Heart right ventricle (tissue), 16 donors: ENCODE data around the gene CSNK1D. TPM values are rescaled to one million over a fixed set of nuclear protein-coding genes. Genes with fewer than 3 reads are reported as not detected.
A peak's percentile ranks its signal among the peaks of the same experiment; 100 is the strongest.

ENCODE experiments used
- ATAC-seq, 8 donors: fragments of 200-7000 bp; cut with Tn5 transposase; one replicate each; pipeline ENCODE4 v1.9.1; 2020; ENCODE audit warnings: mild to moderate bottlenecking in 8 of 8, moderate library complexity in 8 of 8, moderate number of reproducible peaks in 1 of 8
- DNase-seq, 2 donors: peaks; one replicate each; pipeline ENCODE4 v3.0.0-alpha.2; 2020
- H3K27ac ChIP-seq, 10 donors: fragments of 200-600 bp; sonication (generic) in 2 of 10; one replicate each; pipeline versions ENCODE4 v1.5.0 to v1.8.0; 2020 to 2022; ENCODE audit warnings: mild to moderate bottlenecking in 3 of 10
- H3K27me3 ChIP-seq, 7 donors: fragments of 200-600 bp; one replicate each; pipeline ENCODE4 v1.8.0; 2021 to 2022; ENCODE audit warnings: mild to moderate bottlenecking in 2 of 7
- H3K36me3 ChIP-seq, 9 donors: fragments of 200-600 bp; sonication (generic) in 1 of 9; one replicate each; pipeline versions ENCODE4 v1.5.0 to v1.8.0; 2020 to 2022; ENCODE audit warnings: mild to moderate bottlenecking in 2 of 9
- H3K4me1 ChIP-seq, 9 donors: fragments of 200-600 bp; sonication (generic) in 1 of 9; one replicate each; pipeline versions ENCODE4 v1.5.0 to v1.8.0; 2020 to 2022; ENCODE audit warnings: mild to moderate bottlenecking in 4 of 9
- H3K4me3 ChIP-seq, 10 donors: fragments of 200-600 bp; sonication (generic) in 2 of 10; one replicate each; pipeline versions ENCODE4 v1.5.0 to v1.8.0; 2020 to 2022; ENCODE audit warnings: mild to moderate bottlenecking in 7 of 10, moderate library complexity in 2 of 10
- H3K9me3 ChIP-seq, 11 donors: fragments of 200-600 bp in 10 of 11; sonication (generic) in 2 of 11; one replicate each; pipeline versions ENCODE4 v1.5.0 to v1.8.0; 2013 to 2022; ENCODE audit warnings: mild to moderate bottlenecking in 2 of 11, control low read depth in 1 of 11, moderate library complexity in 1 of 11
- WGBS, 2 donors: extraction: QIAGEN DNeasy Blood & Tissue Kit; methylation state at CpG; one replicate each; pipeline ENCODE4 v1.1.7; 2013; ENCODE audit warnings: inconsistent platforms in 1 of 2; 5-methylcytosine and 5-hydroxymethylcytosine counted together
- intact Hi-C, 10 donors: fragments of 100-400 bp; cut with DNase I; formaldehyde crosslinking; loops; one replicate each; pipeline versions ENCODE4 v1.11.1 to v1.14.2; 2022
- long read RNA-seq, 3 donors: library from polyadenylated mRNA; unstranded; transcript quantifications; one replicate each; pipeline ENCODE4 v2.0.0, GENCODE V29; 2020 to 2021
- polyA plus RNA-seq, 2 donors: library from polyadenylated mRNA; stranded (reverse); fragments of 200-250 nt; gene quantifications; one replicate each; pipeline ENCODE4 v1.2.3, GENCODE V29; 2013
- total RNA-seq, 10 donors: library from RNA; stranded (reverse); fragmentation: NEBNext Ultra II Directional in 3 of 10; extraction: Animal tissue kit (Norgen Biotek cat#: 25700) in 3 of 10; gene quantifications; one replicate each; pipeline versions ENCODE4 v1.2.1 to v1.2.4, GENCODE V29; 2021 to 2023
- TF ChIP-seq, protein P1 (sequence below), 9 donors: fragments of 200-600 bp; sonication (generic) in 2 of 9; IDR thresholded peaks; one replicate each; pipeline versions ENCODE4 v1.5.0 to v1.8.0; 2021 to 2022; ENCODE audit warnings: antibody characterized with exemption in 9 of 9, mild to moderate bottlenecking in 5 of 9, moderate library complexity in 1 of 9
- donor health status: Arrhythmogenic right ventricular cardiomyopathy.
- donor health status: ischemic (EF 13 %, LVEDD 7.1; RV severe dilation, severe dysfunction).
- donor health status: healthy with polysubstance abuse.
- donor health status: DM: no; HTN: yes; CAD: no.
- donor health status: DM: no; HTN: no; CAD: no.
- donor health status: ischemic (EF 25% LVEDD 6.9; RV normal size, moderate dysfunction).
- donor health status: ischemic (EF 25% LVEDD 5.7; RV mildly dilated, moderate dysfunction).
- donor health status: healthy.
- donor health status: DM: yes; HTN: yes; CAD: no.
- donor health status: Ischemic cardiomyopathy.
- donor health status: ischemic (EF 35%, LVEDD 5.7; RV mildly dilated, moderate dysfunction).
- donor health status: nonischemic (EF 11% LVEDD 7.7; RV severe dilation, severe dysfunction).
- donor health status: DM: yes; HTN: yes; CAD: no.
- donor health status: PGD.
- donor health status: ischemic (EF 29% LVEDD 5.4; RV normal size, mild dysfunction).
- donor health status: nonischemic (EF 23%, LVEDD 6.1; RV moderate dilation, normal function).

Gene CSNK1D
- total RNA-seq (10 to 100 TPM; 56.8 to 72.7 (median 67.8) TPM), polyA plus RNA-seq (10 to 100 TPM; 54.4 to 58.1 TPM)
- long read RNA-seq, donor 1, transcript CSNK1D-202 (9 exons, 3,712 nt) = minor isoform, 6 of 43 reads
- long read RNA-seq, donor 1, transcript CSNK1D-203 (10 exons, 2,047 nt) = major isoform, 7 of 43 reads
- long read RNA-seq, donor 1, partial matches to known transcripts = 9 of 43 reads
- long read RNA-seq, donor 1, other reads (novel, unspliced or antisense) = 14 of 43 reads
- long read RNA-seq, donor 2, transcript CSNK1D-202 (9 exons, 3,712 nt) = minor isoform, 8 of 52 reads
- long read RNA-seq, donor 2, transcript CSNK1D-203 (10 exons, 2,047 nt) = major isoform, 12 of 52 reads
- long read RNA-seq, donor 2, partial matches to known transcripts = 8 of 52 reads
- long read RNA-seq, donor 2, other reads (novel, unspliced or antisense) = 20 of 52 reads
- long read RNA-seq, donor 3, transcript CSNK1D-203 (10 exons, 2,047 nt) = major isoform, 7 of 48 reads
- long read RNA-seq, donor 3, transcript CSNK1D-202 (9 exons, 3,712 nt) = minor isoform, 6 of 48 reads
- long read RNA-seq, donor 3, partial matches to known transcripts = 10 of 48 reads
- long read RNA-seq, donor 3, other reads (novel, unspliced or antisense) = 19 of 48 reads

DNA sequence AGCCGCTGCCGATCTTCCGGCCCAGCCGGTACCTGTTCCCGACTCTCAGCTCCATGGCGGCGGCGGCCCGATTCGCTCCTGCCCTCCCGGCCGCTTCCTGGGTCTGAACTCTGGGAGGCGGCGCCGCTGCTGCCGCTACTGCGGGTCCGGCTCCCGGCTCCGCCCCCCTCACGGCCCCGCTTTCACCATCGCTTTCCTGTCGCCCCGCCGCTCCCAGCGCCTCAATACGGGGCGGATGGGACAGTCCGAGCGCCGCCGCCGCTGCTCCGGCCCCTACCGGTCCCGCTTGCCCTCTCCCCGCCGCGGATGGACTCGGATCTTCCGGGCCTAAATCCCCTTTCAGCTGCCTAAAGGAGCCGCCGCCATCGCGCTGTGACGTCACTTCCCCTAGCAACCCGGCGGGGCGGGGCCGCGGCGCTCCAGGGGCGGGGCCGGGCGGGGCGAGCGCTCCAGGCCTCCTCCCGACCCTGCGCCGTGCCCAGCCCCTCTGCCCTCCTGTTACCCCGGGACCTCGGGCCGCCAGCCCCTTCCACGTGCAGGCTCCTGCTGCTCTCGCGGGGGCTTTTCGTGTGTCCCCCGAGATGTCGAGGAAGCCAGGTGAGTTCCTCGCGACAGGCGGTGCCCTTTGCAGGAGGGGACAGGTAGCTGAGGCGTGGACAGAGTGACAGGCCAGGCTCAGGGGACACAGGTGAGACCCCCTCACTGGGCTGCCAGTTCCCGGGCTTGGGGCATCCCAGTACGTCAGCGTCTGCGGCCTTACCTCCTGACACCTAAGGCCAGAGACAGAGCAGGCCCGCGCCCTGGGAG, at the start of gene CSNK1D:
Gene CSNK1D (minus strand): TSS at position 374 of the 807 bp plus-strand sequence. CDS start 319 bp downstream, at position 55.
- TF ChIP-seq, protein P1, sequence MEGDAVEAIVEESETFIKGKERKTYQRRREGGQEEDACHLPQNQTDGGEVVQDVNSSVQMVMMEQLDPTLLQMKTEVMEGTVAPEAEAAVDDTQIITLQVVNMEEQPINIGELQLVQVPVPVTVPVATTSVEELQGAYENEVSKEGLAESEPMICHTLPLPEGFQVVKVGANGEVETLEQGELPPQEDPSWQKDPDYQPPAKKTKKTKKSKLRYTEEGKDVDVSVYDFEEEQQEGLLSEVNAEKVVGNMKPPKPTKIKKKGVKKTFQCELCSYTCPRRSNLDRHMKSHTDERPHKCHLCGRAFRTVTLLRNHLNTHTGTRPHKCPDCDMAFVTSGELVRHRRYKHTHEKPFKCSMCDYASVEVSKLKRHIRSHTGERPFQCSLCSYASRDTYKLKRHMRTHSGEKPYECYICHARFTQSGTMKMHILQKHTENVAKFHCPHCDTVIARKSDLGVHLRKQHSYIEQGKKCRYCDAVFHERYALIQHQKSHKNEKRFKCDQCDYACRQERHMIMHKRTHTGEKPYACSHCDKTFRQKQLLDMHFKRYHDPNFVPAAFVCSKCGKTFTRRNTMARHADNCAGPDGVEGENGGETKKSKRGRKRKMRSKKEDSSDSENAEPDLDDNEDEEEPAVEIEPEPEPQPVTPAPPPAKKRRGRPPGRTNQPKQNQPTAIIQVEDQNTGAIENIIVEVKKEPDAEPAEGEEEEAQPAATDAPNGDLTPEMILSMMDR (IDR thresholded peaks at IDR 0.05) = no peak
- ATAC-seq = peak; percentile 93 to 96 (median 94)
- intact Hi-C loops = loop anchor here in 4 of 10 donors (1.0 to 5.0 kb wide), 5 partner anchors 15 to 36 kb away; no protein-coding TSS in a partner anchor
- H3K27me3 ChIP-seq = no peaks in the 10 kb centered on the region
- peak within 1 kb of the TSS; percentile 61 to 96 (median 88) for H3K4me3 ChIP-seq
- DNase-seq = peak; percentile 92 to 93
- H3K36me3 ChIP-seq = peaks cover 0 to 40% (median 9%) of the 10 kb centered on the region in 9 donors
- WGBS, 2 donors = 4% methylated on average over 75 to 80 of the region's 80 CpGs
- H3K27ac ChIP-seq = peak within 1 kb of the TSS; percentile 86 to 100 (median 98)
- no peaks in the 10 kb centered on the region for H3K9me3 ChIP-seq
- H3K4me1 ChIP-seq = peaks cover 14 to 52% (median 47%) of the 10 kb centered on the region in 9 donors

DNA sequence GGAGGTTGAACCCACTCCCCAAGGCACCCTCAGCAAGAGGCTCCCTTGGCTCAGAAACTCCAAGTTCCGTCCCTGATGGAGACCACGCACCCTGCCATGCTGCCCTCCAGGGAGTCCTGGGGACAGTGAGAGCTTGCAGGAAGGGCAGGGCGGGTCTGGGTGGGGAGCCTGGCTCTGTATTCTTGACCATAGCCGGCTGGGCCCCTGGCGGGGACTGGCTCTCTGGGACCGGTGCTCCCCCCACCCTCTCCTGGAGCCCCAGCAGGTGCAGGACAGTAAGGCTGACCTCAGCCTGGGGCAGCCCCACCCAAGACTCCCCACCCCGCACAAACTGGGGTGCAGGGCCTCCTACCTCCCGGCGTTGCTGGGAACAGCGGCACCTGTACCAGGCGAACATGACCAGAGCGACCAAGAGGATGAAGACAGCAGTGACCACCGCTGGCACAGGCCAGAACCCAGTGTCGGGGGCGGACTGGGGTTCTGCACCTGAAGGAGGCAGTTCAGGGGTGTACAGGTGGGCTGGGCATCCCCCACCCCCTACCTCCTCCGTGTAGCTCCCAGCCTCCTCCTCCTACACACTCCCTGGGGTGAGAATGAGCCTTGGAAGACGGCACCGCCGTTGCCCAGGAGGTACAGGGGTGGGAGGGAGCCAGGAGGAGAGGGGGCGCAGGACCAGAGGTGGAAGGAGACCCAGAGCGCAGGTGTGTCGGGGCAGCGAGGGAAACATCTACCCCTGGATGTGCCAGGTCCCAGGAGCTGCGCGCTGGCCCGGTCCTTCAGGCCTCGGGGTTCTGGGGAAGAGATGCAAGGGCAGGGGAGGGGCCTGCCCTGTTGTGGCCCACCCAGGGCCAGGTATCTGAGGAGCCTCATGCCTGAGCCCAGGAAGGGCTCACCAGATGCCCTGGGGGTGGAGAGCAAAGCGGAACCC, 49.3 kb upstream of the CSNK1D start:
- H3K27ac ChIP-seq = no peak overlapping the region
- H3K27me3 ChIP-seq = peaks cover 0 to 30% (median 10%) of the 10 kb centered on the region in 7 donors
- H3K9me3 ChIP-seq = no peaks in the 10 kb centered on the region
- H3K36me3 ChIP-seq = peaks cover 0 to 13% (median 0%) of the 10 kb centered on the region in 9 donors
- peaks cover 0 to 12% (median 4%) of the 10 kb centered on the region in 9 donors for H3K4me1 ChIP-seq
- WGBS, 2 donors = 82 to 85% methylated on average over 28 of the region's 28 CpGs
- no peak overlapping the region for H3K4me3 ChIP-seq
- DNase-seq = peak in 1 of 2 donors; percentile 10
- TF ChIP-seq, protein P1 (IDR thresholded peaks at IDR 0.05) = no peak
- intact Hi-C loops = loop anchor here (2.0 to 10.0 kb wide), 8 partner anchors 78 to 288 kb away; partner anchors contain the start of genes DCXR (in 1 of the 10) and RAC3 (in 1 of the 10)
- ATAC-seq = no peak

DNA sequence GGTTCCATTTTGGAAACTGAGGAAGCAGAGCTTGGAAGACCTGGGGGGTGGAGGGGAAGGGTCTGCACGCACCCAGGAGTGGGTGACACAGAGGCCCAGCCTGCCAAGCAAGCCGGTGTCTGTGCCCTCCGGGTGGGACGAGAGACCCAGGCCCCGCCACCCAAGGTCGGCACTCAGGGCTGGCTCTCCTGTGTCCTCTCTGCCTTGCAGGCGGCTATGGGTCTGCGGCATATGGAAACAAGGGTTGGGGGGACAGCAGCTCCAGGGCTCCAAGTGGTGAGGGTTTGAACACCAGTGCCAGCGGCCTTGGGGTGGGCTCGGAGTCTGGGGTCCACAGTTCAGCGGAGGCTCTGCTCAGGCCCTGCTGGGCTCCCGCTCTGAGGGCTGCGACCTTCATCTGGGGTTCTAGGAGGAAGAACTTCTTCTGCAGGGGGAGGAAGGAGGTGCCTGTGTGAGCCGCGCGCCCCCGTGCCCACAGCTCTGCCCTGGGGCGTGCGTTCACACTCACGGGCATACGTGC, 48.5 kb upstream of the CSNK1D start:
- Histone ChIP-seq H3K36me3 (peaks cover 0 to 13% (median 0%) of the 10 kb centered on the region in 9 donors), H3K9me3 (no peaks in the 10 kb centered on the region), H3K4me1 (peaks cover 0 to 12% (median 4%) of the 10 kb centered on the region in 9 donors), H3K4me3 (no peak overlapping the region), H3K27ac (no peak overlapping the region), H3K27me3 (peaks cover 0 to 23% (median 6%) of the 10 kb centered on the region in 7 donors)
- TF ChIP-seq, protein P1 (IDR thresholded peaks at IDR 0.05) = no peak
- 78 to 85% methylated on average over 21 of the region's 21 CpGs for WGBS, 2 donors
- ATAC-seq (no peak), DNase-seq (peak in 1 of 2 donors; percentile 6)
- intact Hi-C loops = loop anchor here (1.0 to 10.0 kb wide), 13 partner anchors 21 to 287 kb away; partner anchors contain the start of genes DCXR (in 1 of the 10) and RAC3 (in 1 of the 10)
